CD1c-positive myeloid dendritic cell (primary cell): ENCODE results near the gene FLYWCH2.
A peak's percentile ranks its signal among the peaks of the same experiment; 100 is the strongest.
"Not testable (repeated sequence)": the region's sequence is repeated elsewhere in the genome, so short reads cannot be mapped to it uniquely, and the experiment has no call there.

ENCODE experiments used
- DNase-seq: peaks from one replicate; pipeline ENCODE4 v3.0.0-alpha.2; 2016; ENCODE audit errors: extremely low spot score

The FLYWCH2 gene

DNA sequence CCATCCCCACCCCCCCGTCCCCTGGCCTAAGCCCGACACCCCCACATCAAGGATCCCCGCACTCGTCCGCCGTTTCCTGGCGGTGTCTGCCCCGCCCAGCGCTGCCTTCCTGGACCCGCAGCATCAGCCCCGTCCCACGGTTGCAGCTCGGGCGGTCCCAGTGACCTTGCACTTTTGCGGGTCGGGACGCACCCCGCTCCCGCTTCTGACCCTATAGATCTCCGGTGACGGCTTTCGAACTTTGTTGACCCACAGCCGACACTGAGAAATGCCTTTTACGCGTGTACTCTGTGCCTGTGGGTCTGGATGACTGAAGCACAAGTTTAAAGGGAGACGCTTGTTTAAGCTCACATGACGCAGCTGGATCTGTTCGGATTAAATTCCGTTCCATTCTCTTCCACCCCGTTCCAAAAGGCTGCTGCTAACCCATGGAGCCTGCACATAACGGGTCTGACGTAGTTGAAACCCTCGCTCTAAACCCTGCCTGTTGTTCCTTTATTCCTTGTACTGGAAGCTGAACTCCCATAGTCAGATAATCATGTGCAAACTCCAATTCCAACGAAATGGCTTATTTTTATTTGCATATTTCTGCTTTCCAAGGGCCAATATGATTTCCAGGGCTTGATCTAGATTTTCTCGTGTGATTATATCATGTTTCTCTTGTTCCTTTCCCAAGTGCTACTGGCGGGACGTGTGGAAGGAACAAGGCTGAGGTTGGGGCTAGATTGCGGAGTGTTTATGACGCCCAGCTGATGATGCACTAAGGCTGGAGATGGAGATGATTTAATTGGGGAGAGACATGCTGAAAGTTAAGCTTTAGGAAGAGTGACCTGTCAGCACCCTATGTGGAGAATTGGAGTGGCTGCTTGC is 29.6 kb downstream of the FLYWCH2 start:
- DNase-seq = peak; percentile 63

DNA sequence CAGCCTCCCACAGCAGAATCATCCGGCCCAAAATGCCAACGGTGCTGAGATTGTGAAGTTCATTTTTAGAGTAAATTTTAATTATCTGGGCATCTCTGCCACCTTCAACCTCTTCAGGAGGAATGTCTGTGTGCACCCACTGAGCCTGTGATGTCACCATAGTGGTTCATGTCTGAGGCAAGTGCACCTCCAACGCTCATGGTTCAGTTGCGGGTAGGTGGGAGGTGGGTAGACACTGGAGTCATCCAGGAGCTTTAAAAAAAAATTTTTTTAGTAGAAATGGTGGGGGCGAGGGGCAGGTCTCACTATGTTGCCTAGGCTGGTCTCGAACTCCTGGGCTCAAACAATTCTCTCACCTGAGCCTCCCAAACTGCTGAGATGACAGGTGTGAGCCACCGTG is 30.6 kb downstream of the FLYWCH2 start:
- DNase-seq = no peak

GRCh38 chr16:2914233-2914632 is 31.2 kb downstream of the FLYWCH2 start:
- no peak for DNase-seq

- no peak for DNase-seq
Observed at GRCh38 chr16:2915196-2915929, 32.3 kb downstream of the FLYWCH2 start.

DNA sequence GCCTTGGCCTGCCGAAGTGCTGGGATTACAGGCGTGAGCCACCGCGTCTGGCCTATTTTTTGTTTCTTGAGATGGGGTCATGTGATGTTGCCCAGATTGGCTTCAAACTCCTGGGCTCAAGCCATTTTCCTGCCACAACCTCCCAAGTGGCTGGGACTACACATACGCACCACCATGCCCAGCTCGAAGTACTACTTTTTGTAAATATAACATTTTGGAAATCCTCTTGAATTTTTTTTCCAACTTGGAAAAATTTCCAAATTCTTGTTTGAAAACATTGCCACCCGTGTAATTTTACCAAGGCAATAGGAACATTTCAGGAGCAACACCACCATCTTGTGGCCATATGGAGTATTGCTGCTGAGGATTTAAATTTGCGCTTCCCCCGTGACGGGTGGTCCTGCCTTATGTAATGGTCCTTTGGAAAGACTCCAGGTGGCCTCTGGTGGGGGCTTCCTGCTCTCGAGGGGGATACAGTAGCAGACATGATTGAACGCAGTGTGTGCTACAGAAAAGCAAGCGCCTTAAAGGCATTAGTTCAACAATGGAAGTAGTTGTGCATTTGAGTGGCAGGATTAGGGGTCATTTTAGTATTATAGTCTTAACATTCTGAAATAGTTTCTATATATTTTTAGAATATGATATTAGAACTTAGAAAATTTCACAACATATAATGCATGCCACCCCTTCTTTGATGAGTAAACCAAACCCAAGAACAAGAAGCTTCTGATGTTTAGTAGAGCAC is 36.7 kb downstream of the FLYWCH2 start:
- DNase-seq = peak; percentile 85

DNA sequence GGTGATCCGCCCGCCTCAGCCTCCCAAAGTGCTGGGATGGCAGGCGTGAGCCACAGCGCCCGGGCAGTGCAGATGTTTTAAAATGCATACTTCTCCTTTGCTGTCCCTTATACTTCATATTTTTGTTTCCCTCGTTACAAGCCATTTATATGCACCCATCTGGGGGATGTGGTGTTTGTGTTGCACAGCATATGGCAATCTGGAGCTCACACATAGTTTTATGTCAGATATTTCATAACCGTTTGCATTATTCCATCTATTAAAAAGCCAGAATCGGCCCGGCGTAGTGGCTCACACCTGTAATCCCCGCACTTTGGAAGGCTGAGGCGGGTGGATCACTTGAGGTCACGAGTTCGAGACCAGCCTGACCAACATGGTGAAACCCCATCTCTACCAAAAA is 40.5 kb downstream of the FLYWCH2 start:
- no peak for DNase-seq

DNA sequence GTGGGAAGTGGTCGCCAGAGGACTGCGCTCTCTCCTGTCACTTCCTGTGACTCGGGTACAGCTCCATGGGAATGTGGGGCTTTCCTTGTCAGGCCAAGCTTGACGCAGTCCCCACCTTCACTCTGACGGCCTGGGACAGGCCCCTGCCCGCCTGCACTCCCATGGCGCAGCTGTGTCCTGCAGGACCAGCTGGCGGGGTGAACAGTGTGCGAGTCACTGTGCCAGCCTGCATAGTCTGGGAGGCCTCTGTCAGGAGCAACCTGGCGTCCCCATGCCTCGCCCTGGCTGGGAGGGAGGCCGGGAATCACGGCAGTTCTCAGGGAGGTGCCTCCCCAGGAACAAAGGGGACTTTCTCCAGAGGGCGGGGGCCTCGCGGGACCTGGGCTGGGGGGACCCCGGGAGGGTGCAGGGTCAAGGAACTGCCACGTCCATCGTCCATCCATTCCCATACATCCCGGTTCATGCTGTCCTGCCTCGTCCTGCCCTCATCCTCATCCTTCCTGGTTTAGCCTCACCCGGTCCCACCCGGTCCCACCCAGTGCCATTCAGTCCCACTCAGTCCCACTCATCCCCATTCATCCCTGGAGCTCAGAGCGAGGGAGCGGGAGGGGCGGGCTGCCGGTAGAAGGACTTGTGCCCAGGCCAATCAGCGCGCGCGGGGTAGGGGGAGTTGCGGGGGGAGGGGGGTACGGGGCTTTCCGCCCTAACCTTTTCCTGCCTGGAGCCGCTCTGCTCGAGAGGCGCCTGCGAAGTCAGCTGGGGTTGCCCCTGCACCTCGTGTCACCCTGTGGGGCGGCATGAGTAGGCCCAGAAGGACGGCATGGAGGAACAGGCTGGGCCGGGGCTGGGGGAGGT is 42.1 kb downstream of the FLYWCH2 start:
- no peak for DNase-seq

- DNase-seq = no peak
Observed at GRCh38 chr16:2925951-2926649, 43.1 kb downstream of the FLYWCH2 start.

- no peak for DNase-seq
Observed at GRCh38 chr16:2926650-2926999, 43.6 kb downstream of the FLYWCH2 start.

DNA sequence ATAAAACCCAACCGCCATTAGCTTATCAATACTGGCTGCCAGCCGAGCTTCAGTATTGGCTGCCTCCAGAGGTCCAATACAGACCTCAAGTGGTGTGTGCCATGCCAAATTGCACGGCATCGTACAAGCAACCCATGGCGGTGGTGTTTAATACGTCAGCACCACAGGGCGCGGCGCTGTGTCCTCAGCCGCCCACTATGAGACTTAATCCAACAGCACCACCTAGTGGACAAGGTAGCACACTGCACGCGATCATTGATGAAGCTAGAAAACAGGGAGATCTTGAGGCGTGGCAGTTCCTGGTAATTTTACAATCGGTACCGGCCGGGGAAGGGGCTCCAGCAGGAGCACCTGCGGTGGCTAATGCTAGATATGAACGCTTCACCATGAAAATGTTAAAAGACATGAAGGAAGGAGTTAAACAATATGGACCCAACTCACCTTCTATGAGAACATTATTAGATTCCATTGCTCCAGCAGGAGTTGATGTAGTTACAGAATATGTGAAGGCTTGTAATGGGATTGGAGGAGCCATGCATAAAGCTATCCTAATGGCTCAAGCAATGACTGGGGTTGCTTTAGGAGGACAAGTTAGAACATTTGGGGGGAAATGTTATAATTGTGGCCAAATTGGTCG is 44.1 kb downstream of the FLYWCH2 start:
- DNase-seq = peak; percentile 95

DNA sequence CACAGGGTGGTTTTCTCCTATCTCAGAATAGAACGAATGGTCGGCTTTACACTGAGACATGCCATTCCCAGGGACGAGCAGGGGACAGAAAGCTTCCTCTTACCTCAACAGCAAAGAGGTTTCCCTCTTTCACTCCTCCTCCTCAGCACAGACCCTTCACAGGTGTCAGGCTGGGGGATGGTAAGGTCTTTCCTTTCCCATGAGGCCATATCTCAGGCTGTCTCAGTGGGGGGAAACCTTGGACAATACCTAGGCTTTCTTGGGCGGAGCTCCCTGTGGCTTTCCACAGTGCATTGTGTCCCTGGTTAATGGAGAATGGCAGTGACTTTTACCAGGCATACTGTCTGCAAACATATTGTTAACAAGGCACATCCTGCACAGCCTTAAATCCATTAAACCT is 45.1 kb downstream of the FLYWCH2 start:
- DNase-seq = not testable (repeated sequence)

DNA sequence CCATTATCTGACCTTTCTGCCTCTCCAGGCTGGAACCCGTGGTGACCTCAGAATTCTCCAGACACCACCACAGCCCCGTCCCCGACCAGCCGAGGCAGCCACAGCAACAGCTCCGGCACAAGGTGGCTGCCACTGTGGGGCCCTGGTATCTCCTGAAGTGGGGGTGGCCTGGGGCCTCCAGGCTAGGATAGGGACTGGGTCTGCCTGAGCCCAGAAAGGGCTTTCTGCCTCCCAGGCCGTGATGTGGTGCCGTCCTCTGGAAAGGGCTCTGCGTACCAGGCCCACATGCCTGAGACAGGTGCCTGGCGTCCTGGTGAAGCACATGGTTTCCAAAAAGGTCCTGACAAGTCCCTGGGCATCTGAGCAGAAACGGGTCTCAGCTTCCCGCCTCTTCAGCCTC is 45.8 kb downstream of the FLYWCH2 start:
- DNase-seq = no peak

DNA sequence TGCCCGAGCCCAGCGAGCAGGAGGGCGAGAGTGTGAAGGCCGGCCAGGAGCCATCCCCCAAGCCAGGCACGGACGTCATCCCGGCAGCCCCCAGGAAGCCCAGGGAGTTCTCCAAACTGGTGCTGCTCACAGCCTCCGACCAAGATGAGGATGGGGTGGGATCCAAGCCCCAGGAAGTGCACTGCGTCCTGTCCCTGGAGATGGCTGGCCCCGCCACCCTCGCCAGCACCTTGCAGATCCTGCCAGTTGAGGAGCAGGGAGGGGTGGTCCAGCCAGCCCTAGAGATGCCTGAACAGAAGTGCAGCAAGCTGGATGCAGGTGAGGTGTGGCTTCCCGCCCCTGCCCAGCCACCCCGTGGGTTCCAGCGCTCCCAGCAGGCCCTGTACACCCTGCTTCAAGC is 46.7 kb downstream of the FLYWCH2 start:
- no peak for DNase-seq

DNA sequence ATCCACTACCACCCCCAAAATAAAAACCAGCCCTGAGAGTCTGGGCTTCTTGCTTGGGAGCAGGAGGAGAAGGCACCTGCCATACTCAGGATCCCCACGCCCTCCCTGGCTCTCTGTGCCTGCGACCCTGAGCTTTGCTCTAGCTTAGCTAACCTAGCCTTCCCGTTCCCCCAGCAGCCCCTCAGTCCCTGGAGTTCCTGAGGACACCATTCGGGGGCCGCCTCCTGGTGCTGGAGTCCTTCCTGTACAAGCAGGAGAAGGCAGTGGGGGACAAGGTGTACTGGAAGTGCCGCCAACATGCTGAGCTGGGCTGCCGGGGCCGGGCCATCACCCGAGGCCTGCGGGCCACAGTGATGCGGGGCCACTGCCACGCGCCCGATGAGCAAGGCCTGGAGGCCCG is 47.2 kb downstream of the FLYWCH2 start:
- no peak for DNase-seq

GRCh38 chr16:2931231-2931914 is 48.4 kb downstream of the FLYWCH2 start:
- not testable (repeated sequence) for DNase-seq

- no peak for DNase-seq
Observed at GRCh38 chr16:2933136-2933535, 50.1 kb downstream of the FLYWCH2 start.

- no peak for DNase-seq
Observed at GRCh38 chr16:2933701-2934100, 50.7 kb downstream of the FLYWCH2 start.

GRCh38 chr16:2934450-2934849 is 51.4 kb downstream of the FLYWCH2 start:
- DNase-seq = no peak

DNA sequence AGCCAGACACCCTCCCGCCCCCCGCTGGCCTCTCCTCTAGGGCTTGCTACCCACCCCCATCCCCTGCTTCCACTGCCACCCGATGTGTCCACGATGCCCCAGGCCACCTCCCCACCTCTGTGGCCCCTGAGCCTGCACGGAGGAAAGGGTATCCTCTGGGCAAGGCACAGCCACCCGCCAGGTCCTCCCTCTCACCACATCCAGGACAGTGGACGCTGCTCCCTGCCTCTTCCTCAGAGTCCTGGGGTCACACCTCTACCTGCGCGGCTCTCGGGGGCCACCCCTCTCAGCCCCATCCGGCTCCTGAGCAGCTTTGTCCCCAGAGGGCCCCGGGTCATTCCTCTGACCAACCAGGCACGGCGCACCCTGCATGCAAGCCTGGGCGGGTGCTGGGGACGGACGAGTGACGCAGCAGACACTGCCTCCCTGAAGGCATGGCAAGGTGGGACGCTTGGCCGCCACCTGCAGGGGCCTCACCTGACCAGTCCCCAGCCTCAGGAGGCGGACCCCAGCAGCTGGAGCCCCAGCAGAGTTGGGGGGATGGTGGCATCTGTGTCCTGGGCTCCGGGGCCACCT is 53.5 kb downstream of the FLYWCH2 start:
- DNase-seq = no peak

GRCh38 chr16:2937170-2937569 is 54.2 kb downstream of the FLYWCH2 start:
- DNase-seq = no peak
